IMR-90 (cell line): ENCODE measurements around the gene S100A3. TPM values are rescaled to one million over a fixed set of nuclear protein-coding genes. Genes with fewer than 3 reads are reported as not detected.

ENCODE experiments used
- ATAC-seq: fragments of 200-7000 bp; cut with Tn5 transposase; 2 replicates; pipeline ENCODE4 v1.9.1; 2020; ENCODE audit warnings: low read depth, mild to moderate bottlenecking, moderate library complexity
- BruUV-seq: library from RNA; stranded (reverse); fragments of 400-500 nt; replicated peaks from 2 replicates; lab custom pipeline; 2021; lab: Mats Ljungman, UMichigan
- CTCF ChIA-PET: fragments of 300-600 bp; formaldehyde crosslinking; extraction: SDS; loops from one replicate; lab custom pipeline; 2021; ENCODE audit warnings: antibody characterized with exemption; lab: Yijun Ruan, JAX
- POLR2A ChIA-PET: fragments of 300-600 bp; sonication (Branson Sonifier 250); formaldehyde crosslinking; loops from one replicate; lab custom pipeline; 2022; ENCODE audit warnings: antibody characterized with exemption; ENCODE audit not compliant: unreplicated experiment; lab: Charles Lee
- DNase-seq: peaks from one replicate; pipeline ENCODE4 v3.0.0; 2013
- H2AFZ ChIP-seq: replicated peaks from 2 replicates; pipeline ENCODE3; 2013; ENCODE audit warnings: low read length, mild to moderate bottlenecking; ENCODE audit not compliant: poor library complexity
- H2AK5ac ChIP-seq: 2 replicates; pipeline ENCODE4 v1.6.1; 2013; ENCODE audit warnings: low read depth, low read length, inconsistent platforms
- H2AK9ac ChIP-seq: replicated peaks from 2 replicates; pipeline ENCODE3; 2013; ENCODE audit warnings: mild to moderate bottlenecking, low read depth, low read length, moderate library complexity; ENCODE audit not compliant: poor library complexity
- H2BK120ac ChIP-seq: 2 replicates; pipeline ENCODE4 v1.6.1; 2013; ENCODE audit warnings: low read depth, low read length, inconsistent platforms
- H2BK15ac ChIP-seq: 3 replicates; pipeline ENCODE4 v1.6.1; 2013; ENCODE audit warnings: low read depth, low read length, inconsistent platforms
- H2BK20ac ChIP-seq: 2 replicates; pipeline ENCODE4 v1.6.1; 2013; ENCODE audit warnings: low read depth, mild to moderate bottlenecking, inconsistent platforms, low read length, moderate library complexity
- H2BK5ac ChIP-seq: 2 replicates; pipeline ENCODE4 v1.6.1; 2013; ENCODE audit warnings: mild to moderate bottlenecking, low read depth, low read length, inconsistent platforms; ENCODE audit not compliant: poor library complexity, severe bottlenecking
- H3K14ac ChIP-seq: replicated peaks from 2 replicates; pipeline ENCODE4 v1.6.1; 2013; ENCODE audit warnings: low read depth, low read length, inconsistent platforms
- H3K18ac ChIP-seq: 2 replicates; pipeline ENCODE4 v1.6.1; 2013; ENCODE audit warnings: low read depth, low read length, control low read depth
- H3K23ac ChIP-seq: 2 replicates; pipeline ENCODE4 v1.6.1; 2013; ENCODE audit warnings: low read depth, low read length, inconsistent platforms
- H3K27ac ChIP-seq: 2 replicates; pipeline ENCODE4 v1.5.1; 2013; ENCODE audit warnings: mild to moderate bottlenecking, control low read depth, low read length; ENCODE audit not compliant: insufficient read depth
- H3K27me3 ChIP-seq: 2 replicates; pipeline ENCODE4 v1.6.1; 2013; ENCODE audit warnings: low read length; ENCODE audit not compliant: control insufficient read depth, insufficient read depth
- H3K36me3 ChIP-seq: 2 replicates; pipeline ENCODE4 v1.6.1; 2013; ENCODE audit warnings: low read length, mixed read lengths; ENCODE audit not compliant: control insufficient read depth, insufficient read depth
- H3K4ac ChIP-seq: 2 replicates; pipeline ENCODE4 v1.6.1; 2013; ENCODE audit warnings: low read depth, low read length, inconsistent platforms
- H3K4me1 ChIP-seq: 2 replicates; pipeline ENCODE4 v1.6.1; 2013; ENCODE audit warnings: low read length, mixed read lengths; ENCODE audit not compliant: control insufficient read depth, insufficient read depth
- H3K4me2 ChIP-seq: 2 replicates; pipeline ENCODE4 v1.6.1; 2013; ENCODE audit warnings: low read depth, mild to moderate bottlenecking, control low read depth, low read length, moderate library complexity
- H3K4me3 ChIP-seq: 2 replicates; pipeline ENCODE4 v1.5.1; 2013; ENCODE audit warnings: low read depth, mild to moderate bottlenecking, control low read depth, low read length, moderate library complexity; ENCODE audit not compliant: insufficient read depth
- H3K56ac ChIP-seq: 2 replicates; pipeline ENCODE4 v1.6.1; 2013; ENCODE audit warnings: low read length, inconsistent platforms; ENCODE audit not compliant: insufficient read depth; ENCODE audit errors: extremely low read depth
- H3K79me1 ChIP-seq, 2 experiments: 2 replicates each; pipeline ENCODE4 v1.6.1; 2013; ENCODE audit warnings: low read length in 2 of 2, inconsistent platforms in 1 of 2, low read depth in 1 of 2
- H3K9ac ChIP-seq: 2 replicates; pipeline ENCODE4 v1.6.1; 2013; ENCODE audit warnings: low read depth, low read length, control low read depth
- H3K9me1 ChIP-seq: 2 replicates; pipeline ENCODE4 v1.6.1; 2013; ENCODE audit warnings: low read length, inconsistent platforms; ENCODE audit not compliant: insufficient read depth
- H3K9me3 ChIP-seq: 2 replicates; pipeline ENCODE4 v1.6.1; 2013; ENCODE audit warnings: low read length; ENCODE audit not compliant: control insufficient read depth, insufficient read depth
- H4K20me1 ChIP-seq: 2 replicates; pipeline ENCODE4 v1.6.1; 2013; ENCODE audit warnings: low read length, inconsistent platforms; ENCODE audit not compliant: insufficient read depth
- H4K5ac ChIP-seq: 2 replicates; pipeline ENCODE4 v1.6.1; 2013; ENCODE audit warnings: mild to moderate bottlenecking, low read depth, low read length, control low read depth
- H4K8ac ChIP-seq, 2 experiments: 2 replicates each; pipeline ENCODE4 v1.6.1; 2013; ENCODE audit warnings: low read depth in 2 of 2, low read length in 2 of 2, control low read depth in 1 of 2, inconsistent platforms in 1 of 2
- H4K91ac ChIP-seq: 2 replicates; pipeline ENCODE4 v1.6.1; 2013; ENCODE audit warnings: low read depth, low read length, inconsistent platforms; ENCODE audit not compliant: insufficient read depth
- BHLHE40 ChIP-seq: fragments of 150-350 bp; IDR thresholded peaks from 2 replicates; pipeline ENCODE4 v1.6.1; 2016; ENCODE audit warnings: mild to moderate bottlenecking, low read depth, low read length
- FOS ChIP-seq: fragments of 150-350 bp; IDR thresholded peaks from 2 replicates; pipeline ENCODE4 v1.6.1; 2016; ENCODE audit warnings: low read depth, low read length
- NFE2L2 ChIP-seq: fragments of 150-350 bp; IDR thresholded peaks from 2 replicates; pipeline ENCODE4 v1.6.1; 2016; ENCODE audit warnings: low read depth, mild to moderate bottlenecking, low read length
- RCOR1 ChIP-seq: IDR thresholded peaks from 2 replicates; pipeline ENCODE4 v1.6.1; 2012; ENCODE audit warnings: mild to moderate bottlenecking, low read length, improper control_type of control experiment; ENCODE audit not compliant: insufficient replicate concordance
- WGBS, 2 experiments: methylation state at CpG; one replicate each; pipeline versions ENCODE4 v1.1.5 to v1.1.7; 2013; ENCODE audit warnings: missing lambda C conversion rate in 2 of 2; ENCODE audit not compliant: insufficient read length in 1 of 2; ENCODE audit errors: extremely low coverage in 2 of 2; 5-methylcytosine and 5-hydroxymethylcytosine counted together
- dilution Hi-C: fragments of 300-500 bp; cut with HindIII; formaldehyde crosslinking; loops from one replicate; pipeline ENCODE4 v1.14.3; 2018; ENCODE audit warnings: low sequenced_read_pairs; ENCODE audit not compliant: unreplicated experiment
- in situ Hi-C: fragments of 300-500 bp; cut with MboI; formaldehyde crosslinking; loops from 3 replicates; pipeline ENCODE4 v1.14.3; 2019; ENCODE audit warnings: low sequenced_read_pairs, inconsistent platforms, mixed read lengths
- intact Hi-C: fragments of 100-400 bp; cut with micrococcal nuclease; formaldehyde crosslinking; loops from 2 replicates; pipeline ENCODE4 v1.10.0; 2022
- polyA plus RNA-seq, 3 experiments: library from polyadenylated mRNA; depleted of rRNA; stranded (reverse); fragments of >200 nt; gene quantifications; 2 replicates each; pipeline ENCODE4 v1.2.3, GENCODE V29; 2012; ENCODE audit warnings: low replicate concordance in 1 of 3
- total RNA-seq: library from RNA; depleted of rRNA; stranded (reverse); fragments of >200 nt; gene quantifications from 2 replicates; pipeline ENCODE4 v1.2.3, GENCODE V29; 2012
- TF ChIP-seq, protein P1 (sequence below): conservative IDR thresholded peaks from 2 replicates; pipeline ENCODE4 v1.5.1; 2012; ENCODE audit warnings: mild to moderate bottlenecking, low read depth, low read length, improper control_type of control experiment

S100A3 gene
- total and polyA plus RNA-seq, 2 of the 4 experiments (the other 2 are of a cell fraction): 2.9 to 4.5 TPM

DNA sequence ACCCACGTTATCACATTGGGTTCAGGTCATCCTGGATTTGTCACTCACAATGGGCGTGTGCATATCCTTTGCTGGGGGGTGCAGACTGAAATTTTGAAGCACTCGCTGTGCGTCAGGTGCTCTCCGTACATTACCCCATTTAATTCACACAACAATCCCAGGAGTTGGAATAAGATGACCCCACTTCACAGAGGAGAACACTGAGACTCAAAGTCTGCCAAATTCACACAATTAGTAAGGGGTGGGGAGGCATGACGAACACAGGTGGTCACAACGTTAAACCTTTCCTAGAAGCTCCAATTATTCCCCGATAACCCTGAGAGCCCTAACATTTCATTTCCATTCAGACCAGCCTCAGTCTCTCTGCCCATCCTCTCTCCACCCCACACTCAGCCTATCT, 20.4 kb upstream of the S100A3 start:
- Histone ChIP-seq H3K4me1 (peaks cover 35% of the 10 kb centered on the region), H3K79me1 (peaks cover 4 to 36% of the 10 kb centered on the region in 2 experiments; a peak in 3 of 4 replicates), H4K5ac (no peak overlapping the region), H2AK5ac (peak overlapping the region; percentile 25; the same call in 1 of the 2 replicates), H3K4me3 (no peak overlapping the region), H3K56ac (no peak overlapping the region), H3K9me1 (peaks cover 28% of the 10 kb centered on the region), H4K91ac (no peak overlapping the region), H2AFZ (no peak overlapping the region), H3K23ac (no peak overlapping the region), H3K4ac (no peak overlapping the region; the same call in 1 of the 2 replicates), H3K27ac (no peak overlapping the region), H4K8ac (0 out of 4 replicates have a peak overlapping the region, but pooled peaks of 1 of the 2 experiments have one; percentile 51), H3K27me3 (no peaks in the 10 kb centered on the region), H3K14ac (no peak overlapping the region), H3K9me3 (no peaks in the 10 kb centered on the region), H2AK9ac (no peak overlapping the region), H2BK15ac (no peak overlapping the region), H4K20me1 (no peaks in the 10 kb centered on the region), H3K9ac (no peak overlapping the region), H3K18ac (no peak overlapping the region), H2BK20ac (no peak overlapping the region), H2BK5ac (no peak overlapping the region), H3K4me2 (no peak overlapping the region), H2BK120ac (0 out of 2 replicates have a peak overlapping the region, but pooled peaks have one; percentile 100), H3K36me3 (no peaks in the 10 kb centered on the region)
- in situ Hi-C loops: loop anchor here (5.0 to 10.0 kb wide), 2 partner anchors 37 to 55 kb away; no protein-coding TSS in a partner anchor
- TF ChIP-seq FOS: no peak
- TF ChIP-seq BHLHE40: no peak
- TF ChIP-seq, protein P1, sequence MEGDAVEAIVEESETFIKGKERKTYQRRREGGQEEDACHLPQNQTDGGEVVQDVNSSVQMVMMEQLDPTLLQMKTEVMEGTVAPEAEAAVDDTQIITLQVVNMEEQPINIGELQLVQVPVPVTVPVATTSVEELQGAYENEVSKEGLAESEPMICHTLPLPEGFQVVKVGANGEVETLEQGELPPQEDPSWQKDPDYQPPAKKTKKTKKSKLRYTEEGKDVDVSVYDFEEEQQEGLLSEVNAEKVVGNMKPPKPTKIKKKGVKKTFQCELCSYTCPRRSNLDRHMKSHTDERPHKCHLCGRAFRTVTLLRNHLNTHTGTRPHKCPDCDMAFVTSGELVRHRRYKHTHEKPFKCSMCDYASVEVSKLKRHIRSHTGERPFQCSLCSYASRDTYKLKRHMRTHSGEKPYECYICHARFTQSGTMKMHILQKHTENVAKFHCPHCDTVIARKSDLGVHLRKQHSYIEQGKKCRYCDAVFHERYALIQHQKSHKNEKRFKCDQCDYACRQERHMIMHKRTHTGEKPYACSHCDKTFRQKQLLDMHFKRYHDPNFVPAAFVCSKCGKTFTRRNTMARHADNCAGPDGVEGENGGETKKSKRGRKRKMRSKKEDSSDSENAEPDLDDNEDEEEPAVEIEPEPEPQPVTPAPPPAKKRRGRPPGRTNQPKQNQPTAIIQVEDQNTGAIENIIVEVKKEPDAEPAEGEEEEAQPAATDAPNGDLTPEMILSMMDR: no peak
- TF ChIP-seq RCOR1: no peak
- TF ChIP-seq NFE2L2: no peak
- dilution Hi-C loops: no loop called here
- WGBS, 2 experiments: no CpG with 5 or more reads among the region's 8 CpGs
- intact Hi-C loops: no loop called here
- CTCF ChIA-PET: interaction anchor here (0.6 to 1.0 kb wide), 3 partner anchors 36 to 217 kb away, joined by 3 to 4 read pairs (median 3); partner anchors contain the start of gene S100A13
- BruUV-seq: no TSS peak
- ATAC-seq (no peak), DNase-seq (no peak)
- POLR2A ChIA-PET: interaction anchor here (0.5 to 3.7 kb wide), 2 partner anchors 35 to 58 kb away, joined by 3 to 28 read pairs; partner anchors contain the start of genes S100A13 and S100A6
